ENCODE results near the gene UNC13A. TPM values are rescaled to one million over a fixed set of nuclear protein-coding genes. Genes with fewer than 3 reads are reported as not detected.

Gene UNC13A
- total and polyA plus RNA-seq, 2 of the 8 experiments (the other 6 are each of a cell fraction or from before 2014, with no cell fraction given): 13.1 to 47.6 TPM

- peak; percentile 95 for TF ChIP-seq PHF8 (conservative IDR thresholded peaks at IDR 0.05; ENCODE audit: low read depth, low read length)
- TF ChIP-seq HDAC6 (IDR thresholded peaks at IDR 0.05; ENCODE audit: low read depth, low read length): no peak
- no peak for TF ChIP-seq BCL11A (IDR thresholded peaks at IDR 0.05; ENCODE audit: low read depth in 2 of 2, low read length in 2 of 2)
- TF ChIP-seq CBX8 (IDR thresholded peaks at IDR 0.05; ENCODE audit: borderline replicate concordance, low read depth, low read length): no peak
- 0 out of 4 replicates have a peak, but pooled peaks of 1 of the 2 experiments have one; percentile 58 for TF ChIP-seq SIN3A (conservative IDR thresholded peaks at IDR 0.05 in 1 of 2, IDR thresholded peaks at IDR 0.05 in 1 of 2; ENCODE audit: low read depth in 1 of 2, low read length in 2 of 2)
- no peak for TF ChIP-seq CTBP2 (IDR thresholded peaks at IDR 0.05; ENCODE audit: borderline replicate concordance, insufficient read depth, insufficient read length, low read length)
- TF ChIP-seq TCF12 (IDR thresholded peaks at IDR 0.05; ENCODE audit: low read depth, low read length): no peak
- no peak for TF ChIP-seq NANOG (IDR thresholded peaks at IDR 0.05; ENCODE audit: insufficient read depth, low read depth, low read length, poor library complexity, severe bottlenecking)
- TF ChIP-seq GABPA (IDR thresholded peaks at IDR 0.05; ENCODE audit: borderline replicate concordance, insufficient read depth, low read length): no peak
- TF ChIP-seq TBP (IDR thresholded peaks at IDR 0.05; ENCODE audit: low read depth, low read length): peak; percentile 75
- TF ChIP-seq CEBPB (IDR thresholded peaks at IDR 0.05; ENCODE audit: low read depth, low read length): no peak
- peak; percentile 65; the same call in 1 of the 2 replicates for TF ChIP-seq SP1 (IDR thresholded peaks at IDR 0.05; ENCODE audit: low read depth, low read length)
- peak; percentile 80 for TF ChIP-seq TAF7 (optimal IDR thresholded peaks at IDR 0.05; ENCODE audit: borderline replicate concordance, low read depth, low read length)
- TF ChIP-seq SIX5 (IDR thresholded peaks at IDR 0.05; ENCODE audit: low read depth, low read length): no peak
- peak; percentile 90 for TF ChIP-seq TAF1 (IDR thresholded peaks at IDR 0.05; ENCODE audit: low read depth, low read length)
- TF ChIP-seq KDM1A (IDR thresholded peaks at IDR 0.05; ENCODE audit: borderline replicate concordance, low read length): no peak
- no peak for TF ChIP-seq SP2 (IDR thresholded peaks at IDR 0.05; ENCODE audit: low read length)
- TF ChIP-seq CBX5 (IDR thresholded peaks at IDR 0.05; ENCODE audit: low read depth, low read length): no peak
- TF ChIP-seq POLR2AphosphoS5 (IDR thresholded peaks at IDR 0.05; ENCODE audit: low read depth, low read length): peak; percentile 63; the same call in 1 of the 2 replicates
- no peak for TF ChIP-seq SUZ12 (IDR thresholded peaks at IDR 0.05; ENCODE audit: low read length)
- no peak for TF ChIP-seq POU5F1 (IDR thresholded peaks at IDR 0.05; ENCODE audit: low read depth, low read length)
- no peak for TF ChIP-seq FOSL1 (IDR thresholded peaks at IDR 0.05; ENCODE audit: insufficient read depth, low read depth, low read length)
- no peak for TF ChIP-seq ATF3 (IDR thresholded peaks at IDR 0.05; ENCODE audit: insufficient read depth, low read depth, low read length)
- TF ChIP-seq YY1 (IDR thresholded peaks at IDR 0.05; ENCODE audit: low read depth, low read length): peak; percentile 94
Observed at GRCh38 chr19:17718947-17719711, 31.0 kb upstream of the UNC13A start, which contains the start of gene MAP1S (continued).
